Smooth muscle cell of bladder (primary cell): Measurements from ENCODE around the gene MZB1. TPM values are rescaled to one million over a fixed set of nuclear protein-coding genes. Genes with fewer than 3 reads are reported as not detected.

Source experiments
- total RNA-seq: library from RNA; depleted of rRNA; stranded (reverse); fragments of >200 nt; gene quantifications from 2 replicates; pipeline ENCODE4 v1.2.3, GENCODE V29; 2014

Gene MZB1
- 0.14 and 0.18 TPM in 2 replicates for total RNA-seq

GRCh38 chr5:139389701-139390638 lies at the start of gene MZB1:
Gene MZB1, minus strand, starts transcription at chr5:139389913. Its CDS starts 57 bp downstream, at chr5:139389856.

DNA sequence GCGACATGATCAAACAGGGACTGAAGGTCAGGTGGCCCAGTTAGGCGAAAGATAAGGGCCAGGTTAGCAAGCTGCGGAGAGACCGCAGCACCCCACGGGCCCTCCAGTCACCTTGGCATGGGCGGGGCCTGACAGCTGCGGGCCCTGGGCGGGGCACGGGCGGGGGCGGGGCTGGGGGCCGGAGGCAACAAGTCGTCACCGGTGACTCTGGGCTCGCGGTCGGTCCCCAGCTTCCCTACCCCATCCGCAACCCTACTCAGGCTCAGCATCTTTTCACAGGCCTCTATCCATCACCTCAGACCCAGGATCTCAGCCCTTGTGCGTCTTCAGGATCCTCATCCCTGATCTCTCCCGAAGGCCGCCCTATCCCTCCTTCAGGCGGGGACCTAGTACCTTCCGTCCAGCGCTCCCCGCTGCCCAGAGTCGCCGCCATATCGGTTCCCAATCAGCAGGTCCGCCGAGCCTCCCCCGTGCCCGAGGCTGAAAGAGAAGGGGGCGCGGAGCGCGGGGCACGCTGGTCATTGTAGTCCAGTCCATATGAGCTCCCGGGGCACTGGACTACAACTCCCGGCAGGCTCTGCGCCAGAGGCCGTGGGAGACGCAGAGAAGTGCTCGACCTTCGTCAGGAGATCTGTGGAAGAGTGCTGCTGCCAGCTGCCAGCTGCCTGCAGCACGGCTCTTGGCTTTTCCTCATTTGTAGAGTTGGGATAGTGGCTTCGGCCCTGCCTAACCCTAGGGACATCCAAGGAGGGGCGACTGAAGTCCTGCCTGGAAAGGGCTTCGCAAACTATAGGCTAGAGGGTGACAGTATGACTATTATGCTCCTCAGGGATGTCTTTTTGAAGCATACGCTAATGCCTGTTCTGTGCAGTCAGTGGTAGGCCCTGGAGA lies 49.5 kb upstream of the MZB1 start, which contains the start of gene DNAJC18:
DNAJC18 (minus strand) TSS at position 513 of the 891 bp plus-strand sequence; CDS start at position 433, 80 bp downstream.

DNA sequence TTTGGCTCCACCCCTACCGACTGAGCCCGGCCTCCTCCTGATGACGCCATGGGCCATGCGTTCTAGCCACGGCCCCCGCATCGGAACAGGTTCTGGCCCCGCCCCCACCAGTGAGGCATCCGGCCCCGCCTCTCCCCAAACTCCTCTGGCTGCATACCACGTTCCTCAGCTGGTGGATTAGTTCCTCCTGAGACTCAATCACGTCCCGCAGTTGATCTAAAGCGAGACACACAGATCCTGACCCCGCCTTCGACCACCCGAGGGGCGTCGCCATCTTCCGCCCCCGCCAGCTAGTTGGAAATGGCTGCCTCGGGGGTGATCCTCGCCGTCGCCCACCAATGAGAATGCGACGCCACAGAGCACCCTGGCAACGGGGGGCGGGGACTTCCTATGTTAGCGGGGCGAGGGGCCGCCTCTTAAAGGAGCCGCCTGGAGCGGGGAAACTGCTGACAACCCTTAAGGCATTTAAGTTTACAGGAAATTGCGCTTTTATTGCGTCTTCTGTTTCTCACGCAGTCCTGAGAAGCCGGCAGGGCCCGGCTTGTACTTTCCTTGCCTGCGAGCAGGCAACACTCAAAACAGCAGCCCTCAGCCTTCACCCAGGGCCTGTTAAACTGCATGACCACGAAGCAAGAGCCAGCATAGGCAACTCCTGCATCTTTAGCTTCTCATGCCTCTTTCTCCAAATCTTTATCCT lies 14.2 kb upstream of the MZB1 start, which contains the start of gene SPATA24:
SPATA24 (minus strand) TSS at position 303 of the 697 bp plus-strand sequence; CDS start at position 274, 29 bp downstream.

DNA sequence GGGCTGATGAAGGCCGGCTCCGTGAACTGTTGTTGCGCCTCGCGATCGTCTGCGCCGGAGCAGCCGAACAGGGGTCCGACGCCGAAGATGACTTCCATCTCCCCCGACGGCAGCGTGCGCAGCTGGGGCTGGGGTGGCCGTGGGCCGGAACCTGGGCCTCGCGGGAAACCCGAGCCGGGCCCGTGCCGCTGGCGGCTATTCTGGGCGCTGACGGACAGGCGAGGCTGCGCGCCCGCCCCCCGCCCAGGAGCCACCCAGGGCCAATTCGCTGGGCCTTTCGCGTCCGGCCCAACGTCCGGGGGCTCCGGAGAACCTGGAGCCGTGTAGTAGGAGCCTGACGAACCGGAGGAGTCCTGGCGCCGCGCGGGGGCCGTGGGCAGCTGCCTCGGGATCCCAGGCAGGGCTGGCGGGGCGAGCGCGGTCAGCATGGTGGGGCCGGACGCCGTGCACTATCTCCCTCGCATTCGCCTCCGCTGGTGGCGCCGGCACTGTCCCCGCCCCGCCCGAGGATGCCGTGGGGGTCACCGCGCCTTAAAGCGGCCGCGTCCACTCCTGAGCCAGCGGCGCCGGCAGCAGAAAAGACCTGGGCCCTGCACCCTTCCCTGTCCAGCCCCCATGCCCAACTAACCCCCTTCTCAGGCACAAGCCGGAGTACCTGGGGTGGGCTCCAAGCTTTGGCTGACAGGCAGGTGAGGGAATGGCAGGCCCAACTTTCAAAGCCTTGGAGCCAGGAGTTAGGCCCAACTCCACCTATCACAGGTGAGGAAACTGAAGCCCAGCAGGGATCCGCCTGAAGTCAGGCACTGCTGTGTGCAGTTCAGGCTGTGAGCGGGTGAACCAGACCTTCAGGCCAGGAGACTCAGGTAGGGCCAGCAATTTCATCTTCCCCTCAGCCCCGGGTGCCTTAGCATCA lies 5.2 kb upstream of the MZB1 start, which contains the start of gene PROB1:
PROB1 (minus strand) TSS at position 451 of the 913 bp plus-strand sequence; CDS start at position 428, 23 bp downstream.

DNA sequence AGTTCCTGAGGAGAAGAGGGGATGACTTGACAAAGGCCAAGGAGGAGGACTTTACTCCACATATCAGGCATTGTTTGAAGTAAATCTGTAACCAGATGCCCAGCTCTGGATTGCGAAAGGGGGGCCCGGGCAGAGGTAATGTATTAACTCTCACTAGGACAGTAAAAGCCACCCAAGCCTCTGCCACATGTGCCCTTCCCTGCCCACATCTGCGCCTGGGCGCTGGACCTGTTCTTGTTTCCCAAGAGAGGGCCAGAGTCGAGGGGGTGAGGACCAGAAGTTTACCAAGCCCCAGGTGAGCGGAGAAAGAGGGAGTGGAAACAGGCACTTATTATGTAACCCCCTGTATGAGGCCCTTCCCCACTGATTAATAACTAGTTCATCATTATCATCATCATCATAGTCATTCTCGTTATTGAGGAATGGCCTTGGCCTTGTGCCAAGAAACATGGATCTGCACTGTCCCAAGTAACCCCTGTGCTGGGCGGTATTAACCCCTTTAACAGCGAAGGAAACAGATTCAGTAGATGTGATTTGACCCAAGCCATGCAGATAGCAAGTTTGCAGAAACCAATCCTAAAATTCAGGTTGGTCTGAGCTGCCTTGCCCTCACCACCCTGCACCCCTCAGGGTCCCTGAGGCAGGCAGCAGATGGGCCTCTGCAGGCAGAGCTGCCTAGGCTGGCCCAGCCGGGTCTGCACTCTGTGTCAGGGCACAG lies 6.3 kb downstream of the MZB1 start, which contains the start of gene SLC23A1:
SLC23A1 (minus strand) TSS at position 23 of the 718 bp plus-strand sequence. CDS start 44 bp downstream, outside the sequence.

GRCh38 chr5:139341689-139342422 lies 47.9 kb downstream of the MZB1 start, which contains the start of gene PAIP2:
Gene PAIP2, plus strand, starts transcription at chr5:139341854. Its CDS starts 21,931 bp downstream, at chr5:139363785.

Other genes with a start within 250 kb of the MZB1 start
- gene SIL1, start 191.5 kb downstream of the MZB1 start, total RNA-seq: 113 and 143 TPM in 2 replicates
- gene MATR3, start 96.2 kb downstream of the MZB1 start, total RNA-seq: 193 and 203 TPM in 2 replicates
- 53.5 and 69.2 TPM in 2 replicates for gene PAIP2, start 48.1 kb downstream of the MZB1 start, total RNA-seq
- gene SLC23A1, start 6.6 kb downstream of the MZB1 start, total RNA-seq: under 0.01 TPM in 1 of 2 replicates, not detected in the other
- gene PROB1, start 5.2 kb upstream of the MZB1 start, total RNA-seq: 0.71 and 1.0 TPM in 2 replicates
- gene SPATA24, start 14.2 kb upstream of the MZB1 start, total RNA-seq: 7.3 and 8.4 TPM in 2 replicates
- 6.3 and 7.3 TPM in 2 replicates for gene DNAJC18, start 49.6 kb upstream of the MZB1 start, total RNA-seq
- 0.14 and 0.37 TPM in 2 replicates for gene ECSCR, start 72.8 kb upstream of the MZB1 start, total RNA-seq
- not detected in 2 replicates for gene SMIM33, start 81.1 kb upstream of the MZB1 start, total RNA-seq
- gene STING1, start 92.8 kb upstream of the MZB1 start, total RNA-seq: 24.8 and 26.9 TPM in 2 replicates
- 39.3 and 43.4 TPM in 2 replicates for gene UBE2D2, start 171.4 kb upstream of the MZB1 start, total RNA-seq